Right ventricle myocardium superior (tissue), 1 donor: ENCODE measurements around the gene GSTM3. TPM values are rescaled to one million over a fixed set of nuclear protein-coding genes. Genes with fewer than 3 reads are reported as not detected.
"Not testable (repeated sequence)": the region's sequence is repeated elsewhere in the genome, so short reads cannot be mapped to it uniquely, and the experiment has no call there.

Experiments used
- ATAC-seq: fragments of 200-7000 bp; cut with Tn5 transposase; one replicate; pipeline ENCODE4 v1.9.1; 2020; ENCODE audit warnings: mild to moderate bottlenecking; ENCODE audit not compliant: poor library complexity
- DNase-seq: peaks from one replicate; pipeline ENCODE4 v3.0.0-alpha.2; 2020
- intact Hi-C: fragments of 100-400 bp; cut with DNase I; formaldehyde crosslinking; loops from one replicate; pipeline ENCODE4 v1.11.2; 2022
- total RNA-seq: library from RNA; stranded (reverse); fragmentation: NEBNext Ultra II Directional; extraction: Animal tissue kit (Norgen Biotek cat#: 25700); gene quantifications from one replicate; pipeline ENCODE4 v1.2.1, GENCODE V29; 2021
- donor health status: DM: no; HTN: yes; CAD: no; lungs with severe emphysema.

The GSTM3 gene
- total RNA-seq, 1 donor from 2014 or later, result 112 TPM

DNA sequence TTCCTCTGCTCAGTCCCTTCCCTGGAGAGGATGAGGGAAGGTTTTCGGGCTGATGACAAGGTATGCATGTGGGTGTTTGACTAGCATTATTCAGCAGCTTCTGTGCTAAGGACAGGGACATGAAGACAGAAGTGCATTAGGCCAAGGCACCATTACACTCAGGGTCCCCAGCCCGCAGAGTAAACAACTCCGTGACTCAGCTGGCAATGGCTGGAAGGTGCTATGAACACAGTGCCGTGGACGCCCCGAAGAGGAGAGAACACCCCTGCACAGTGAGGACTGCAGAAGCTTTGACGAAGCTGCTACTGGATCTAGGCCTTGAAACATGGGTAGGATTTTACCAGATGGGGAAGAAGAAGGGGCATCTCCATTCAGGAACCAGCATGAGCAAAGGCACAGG, 36.6 kb upstream of the GSTM3 start:
- peak; percentile 4 for DNase-seq
- intact Hi-C loops, result loop anchor here (2.0 kb wide), 1 partner anchor 207 kb away; the partner anchor contains the start of gene AHCYL1
- no peak for ATAC-seq

DNA sequence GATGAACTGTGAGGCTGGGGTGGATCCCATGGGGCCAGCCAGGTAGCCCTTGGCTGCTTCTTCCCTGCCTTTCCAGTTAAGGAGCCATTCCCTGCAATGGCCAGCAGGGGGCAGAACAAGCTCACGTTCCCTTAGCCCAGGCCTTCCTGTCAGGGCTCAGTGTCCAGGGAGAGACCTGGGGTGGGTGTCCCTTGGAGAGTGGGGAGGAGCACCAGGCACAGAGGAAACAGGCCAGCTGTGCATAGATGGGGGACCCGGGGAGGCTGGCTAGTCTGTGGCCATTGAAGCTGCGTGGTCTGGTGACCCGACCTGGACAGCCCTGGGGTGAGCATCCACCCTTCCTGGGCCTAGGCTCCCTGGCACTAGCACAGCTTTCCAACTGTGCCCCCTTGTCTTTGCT, 36.1 kb upstream of the GSTM3 start:
- ATAC-seq (peak; percentile 86), DNase-seq (peak; percentile 86)
- intact Hi-C loops, result loop anchor here (2.0 kb wide), 1 partner anchor 208 kb away; the partner anchor contains the start of gene AHCYL1

DNA sequence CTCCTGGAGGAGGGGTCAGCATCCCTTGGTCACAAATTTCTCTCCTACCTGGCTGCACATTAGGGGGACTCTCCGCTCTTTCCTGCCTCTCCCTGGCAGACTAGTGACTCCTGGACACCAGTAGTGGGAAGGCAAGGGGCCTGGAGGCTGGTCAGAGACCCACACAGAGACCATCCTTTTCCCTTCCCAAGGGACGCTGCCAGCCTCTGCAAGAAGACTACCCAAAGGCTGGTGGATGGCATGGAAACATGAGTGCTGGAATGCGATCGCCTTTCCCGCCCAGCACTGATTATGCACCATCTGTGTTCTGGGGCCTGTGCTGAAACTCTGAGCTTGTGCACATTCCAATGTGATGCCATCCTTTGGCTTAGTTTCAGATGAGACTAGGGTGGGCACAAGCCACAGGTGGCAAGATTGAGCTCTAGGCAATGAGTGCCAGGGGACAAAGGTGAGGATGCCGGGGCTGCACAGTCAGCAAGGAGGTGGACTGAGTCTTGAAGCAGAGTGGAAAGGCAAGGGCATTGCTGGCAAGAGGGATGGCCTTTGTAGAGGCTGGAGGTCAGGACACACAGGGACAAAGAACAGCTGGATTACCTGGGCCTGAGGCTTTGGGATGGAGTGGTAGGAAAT, 35.5 kb upstream of the GSTM3 start:
- ATAC-seq (no peak), DNase-seq (no peak)
- intact Hi-C loops, result loop anchor here (2.0 kb wide), 1 partner anchor 208 kb away; the partner anchor contains the start of gene AHCYL1

DNA sequence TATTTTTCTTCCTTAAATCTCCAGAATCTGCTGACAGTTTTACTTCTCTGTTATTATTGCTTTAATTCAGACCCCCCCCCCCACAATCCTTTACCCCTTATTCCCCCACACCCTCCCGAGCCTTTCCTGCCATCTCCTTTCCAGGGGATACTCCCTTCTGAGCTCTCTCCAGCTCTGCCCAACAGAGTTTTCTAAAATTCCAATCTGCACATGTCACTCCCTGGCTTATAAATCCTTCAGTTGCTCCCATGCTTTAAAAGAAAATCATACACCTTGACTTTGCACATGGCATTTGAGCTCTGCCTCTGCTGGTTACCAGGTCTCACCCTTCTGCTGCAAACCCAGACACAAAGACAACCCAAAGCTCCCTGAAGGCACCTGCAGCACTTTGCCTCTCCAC, 34.6 kb upstream of the GSTM3 start:
- intact Hi-C loops, result no loop called here
- no peak for DNase-seq

DNA sequence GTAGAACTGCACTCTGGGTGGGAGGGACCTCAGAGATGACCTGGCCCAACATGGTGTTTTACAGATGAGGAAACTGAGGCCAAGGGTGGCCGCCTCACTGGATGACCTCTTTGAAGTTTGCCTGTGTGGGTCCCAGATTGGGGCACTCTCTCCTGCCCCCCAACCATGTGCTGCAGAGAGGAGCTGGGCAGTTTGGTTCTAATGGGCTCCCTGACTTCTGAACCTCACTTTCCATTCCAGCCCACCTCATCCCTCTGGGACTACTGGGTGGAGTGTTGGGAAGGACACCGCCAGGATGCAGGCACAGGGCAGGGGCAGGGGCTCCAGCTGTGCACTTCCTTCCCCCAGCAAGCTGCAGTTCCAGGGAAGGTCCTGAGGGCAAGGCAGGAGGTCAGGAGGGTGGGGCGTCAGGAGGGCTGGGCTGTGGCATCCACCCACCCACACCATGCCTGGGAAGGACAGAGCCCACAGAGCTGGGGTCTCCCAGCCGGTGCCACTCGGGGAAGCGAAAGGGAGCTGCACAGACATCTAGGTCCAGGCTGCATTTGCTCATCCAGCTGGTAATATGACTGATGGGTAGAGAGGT, 33.2 kb upstream of the GSTM3 start:
- intact Hi-C loops, result loop anchor here (1.0 to 2.0 kb wide), 2 partner anchors 134 to 227 kb away; no protein-coding TSS in a partner anchor
- ATAC-seq, result no peak
- peak; percentile 34 for DNase-seq

More for the DNA sequence above, 34.6 kb upstream of the GSTM3 start:
- ATAC-seq, result no peak

DNA sequence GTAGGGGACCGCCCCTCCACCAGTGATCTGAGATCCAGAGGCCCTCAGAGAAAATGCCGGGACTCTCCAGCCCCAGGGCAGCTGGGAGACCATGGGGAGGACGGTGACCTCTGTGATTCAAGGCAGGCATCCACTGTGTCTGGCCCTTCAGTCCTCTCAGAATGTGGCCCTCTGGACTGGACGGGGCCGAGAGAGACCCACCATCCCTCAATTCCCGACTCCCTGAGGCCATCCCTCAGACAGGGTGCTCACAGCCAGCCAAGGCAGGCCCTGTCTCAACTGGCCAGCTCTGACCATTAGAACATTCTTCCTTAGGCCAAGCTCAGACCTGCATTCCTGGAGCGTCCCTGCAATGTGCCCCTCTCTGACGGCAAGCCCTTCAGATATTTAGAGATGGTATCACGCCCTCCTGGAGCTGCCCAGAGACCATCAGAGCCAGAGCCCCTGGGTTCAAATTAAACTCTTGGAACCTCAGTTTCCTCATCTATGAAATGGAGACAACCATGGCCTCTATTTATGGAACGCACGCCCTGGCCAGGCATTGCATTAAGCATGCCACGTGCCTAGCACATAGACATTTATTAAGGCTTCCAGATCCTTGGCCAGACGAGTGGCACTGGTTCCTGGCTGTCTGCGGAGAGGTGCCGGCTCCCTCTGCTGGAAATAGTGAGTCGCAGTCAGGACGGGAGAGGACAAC, 32.5 kb upstream of the GSTM3 start:
- intact Hi-C loops, result loop anchor here (1.0 to 2.0 kb wide), 2 partner anchors 133 to 227 kb away; no protein-coding TSS in a partner anchor
- DNase-seq, result peak; percentile 88

DNA sequence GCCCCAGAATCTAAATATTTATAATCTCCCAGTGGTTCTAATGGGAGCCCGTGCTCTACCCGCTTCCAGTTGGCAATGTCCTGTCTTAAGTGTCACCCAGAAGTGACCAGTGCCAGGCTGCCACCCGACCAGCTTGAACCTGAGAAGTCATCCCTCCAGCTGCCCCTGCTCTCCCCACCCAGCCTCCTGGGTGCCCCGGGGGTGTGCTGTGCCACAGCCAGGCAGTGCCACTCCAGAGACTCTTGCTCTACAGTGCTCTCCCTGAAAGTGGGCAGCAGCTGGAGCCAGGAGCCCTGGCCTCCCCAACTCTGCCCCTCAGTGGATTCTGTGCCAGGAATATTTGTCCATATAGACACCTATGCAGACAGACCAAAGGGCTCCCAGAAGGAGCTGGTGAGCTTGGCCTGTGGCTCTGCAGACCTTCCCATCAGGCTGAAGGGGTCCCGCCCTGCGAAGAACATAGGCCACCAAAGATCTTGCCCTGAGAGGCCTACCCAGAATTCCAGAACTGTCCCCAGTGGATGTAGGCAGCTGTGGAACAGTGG, 31.9 kb upstream of the GSTM3 start:
- ATAC-seq (no peak), DNase-seq (peak; percentile 27)

More for the DNA sequence above, 32.5 kb upstream of the GSTM3 start:
- ATAC-seq, result peak; percentile 90

DNA sequence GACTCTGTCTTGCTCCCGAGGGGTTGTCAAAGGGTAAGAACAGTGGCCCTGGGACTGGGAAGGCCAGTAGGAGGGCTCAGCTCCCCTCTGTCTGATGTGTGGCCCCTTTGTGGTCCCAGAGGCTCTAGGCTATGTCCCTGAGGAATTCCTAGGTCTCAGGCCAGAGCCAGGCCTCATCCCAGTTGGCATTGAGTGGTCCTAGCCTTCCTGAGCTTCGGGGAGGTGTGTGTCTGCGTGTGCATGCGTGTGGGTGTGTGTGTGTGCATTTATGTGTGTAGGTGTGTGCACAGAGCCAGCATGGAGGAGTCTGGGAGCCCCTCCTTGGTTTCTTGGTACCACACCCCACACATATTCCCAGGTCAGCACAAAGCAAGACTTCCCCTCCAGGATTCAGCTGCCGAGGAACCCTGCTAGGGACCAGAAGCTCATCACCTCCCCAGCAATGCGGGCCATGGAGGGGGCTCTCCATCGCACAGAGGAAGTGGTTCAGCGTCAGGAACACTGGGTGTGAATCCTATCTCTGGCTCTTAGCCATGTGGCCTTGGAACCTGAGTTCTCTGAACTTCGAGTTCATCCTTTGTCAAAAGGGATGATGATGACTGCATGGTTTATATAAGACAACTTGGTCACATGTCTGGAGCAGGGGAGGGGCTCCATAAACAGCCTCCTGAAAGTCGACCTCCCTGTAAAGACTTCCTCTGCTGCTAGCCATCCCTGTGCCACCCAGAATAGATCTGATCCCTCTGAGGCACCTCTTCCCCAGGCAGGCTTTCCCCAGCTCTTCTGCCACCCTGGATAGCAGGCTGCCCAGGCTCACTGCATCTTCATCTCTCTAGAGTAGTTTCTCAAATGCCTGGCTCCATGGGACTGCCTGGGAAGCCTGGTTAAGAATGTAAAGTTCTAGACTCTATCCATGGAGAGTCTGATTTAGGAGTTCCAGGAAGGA, 31.1 kb upstream of the GSTM3 start:
- intact Hi-C loops, result loop anchor here (2.0 kb wide), 1 partner anchor 225 kb away; no protein-coding TSS in a partner anchor
- ATAC-seq (no peak), DNase-seq (peak; percentile 19)

More for the DNA sequence above, 31.9 kb upstream of the GSTM3 start:
- intact Hi-C loops, result loop anchor here (1.0 to 2.0 kb wide), 2 partner anchors 132 to 226 kb away; no protein-coding TSS in a partner anchor

DNA sequence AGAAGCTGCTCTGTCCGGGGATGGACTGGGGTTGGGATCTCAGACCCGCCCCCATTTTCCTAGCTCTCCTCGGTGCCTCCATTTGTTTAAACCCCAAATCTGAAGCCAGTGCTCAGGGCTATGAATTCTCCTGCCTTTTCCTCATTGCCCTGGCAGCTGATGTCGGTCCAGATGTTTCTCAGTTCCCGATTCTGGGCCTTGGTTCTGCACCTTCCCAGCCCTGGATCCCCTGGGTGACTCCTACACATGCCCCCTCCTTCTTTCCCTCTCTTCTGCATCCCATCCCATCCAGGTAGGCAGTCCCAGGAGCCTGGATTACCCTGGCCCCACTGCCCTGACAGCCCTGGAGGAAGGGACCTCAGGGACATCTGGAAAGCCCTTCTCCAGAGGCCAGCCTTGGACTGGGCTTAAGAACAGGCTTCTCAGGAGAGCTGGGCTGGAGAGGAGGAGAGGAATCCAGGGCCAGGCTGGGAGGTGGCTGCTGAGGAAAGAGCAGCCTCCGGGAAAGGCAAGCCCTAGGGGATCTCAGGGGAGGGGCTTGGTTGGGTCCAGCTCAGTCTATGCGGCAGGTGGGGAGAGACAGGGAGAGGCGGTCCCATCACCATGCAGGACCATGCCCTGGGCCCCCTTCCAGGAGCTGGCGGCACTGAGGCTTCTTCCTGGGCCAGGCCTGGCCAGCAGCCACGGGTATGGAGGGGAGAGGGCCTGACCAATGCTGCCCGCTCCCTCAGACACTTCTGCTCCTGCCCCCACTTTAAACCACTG, 29.7 kb upstream of the GSTM3 start:
- ATAC-seq (peak; percentile 33), DNase-seq (peak; percentile 59)
- intact Hi-C loops, result no loop called here

DNA sequence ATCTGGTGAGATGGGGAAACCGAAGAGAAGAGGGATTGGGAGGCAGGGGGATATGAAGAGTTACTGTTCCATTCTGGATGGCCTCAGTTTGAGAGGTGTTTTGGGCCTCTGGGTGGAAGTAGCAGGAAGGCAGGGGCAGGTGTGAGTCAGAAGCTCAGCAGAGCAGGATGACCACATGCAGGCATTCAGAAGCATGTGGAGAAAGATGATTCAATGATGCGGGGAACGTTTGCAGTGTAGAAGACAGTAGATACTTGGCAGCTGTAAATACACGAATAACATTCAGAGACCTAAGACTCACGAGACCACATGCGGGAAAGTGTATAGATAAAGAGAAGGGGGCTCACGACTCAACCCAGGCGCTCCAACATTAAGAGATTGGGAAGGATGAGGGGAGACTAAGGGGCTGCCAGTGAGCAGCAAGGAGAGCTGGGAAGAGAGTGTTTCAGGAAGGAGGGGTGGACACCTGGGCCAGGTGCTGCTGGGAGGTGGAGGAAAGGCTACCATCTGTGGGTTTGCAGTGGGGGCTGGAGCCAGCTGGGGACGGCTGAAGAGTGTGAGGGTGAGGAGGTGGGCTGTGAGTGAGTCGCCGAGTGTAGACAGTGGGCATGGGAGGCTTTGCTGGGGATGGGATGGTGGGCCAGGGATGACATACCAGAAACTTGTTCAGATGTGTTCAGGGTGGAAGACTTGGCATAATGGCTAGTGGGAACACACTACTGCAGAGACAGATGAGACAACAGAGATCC, 28.7 kb upstream of the GSTM3 start:
- ATAC-seq (no peak), DNase-seq (peak; percentile 16)
- intact Hi-C loops, result loop anchor here (5.0 to 10.0 kb wide), 2 partner anchors 55 to 102 kb away; partner anchors contain the start of genes GSTM2 and GSTM5

DNA sequence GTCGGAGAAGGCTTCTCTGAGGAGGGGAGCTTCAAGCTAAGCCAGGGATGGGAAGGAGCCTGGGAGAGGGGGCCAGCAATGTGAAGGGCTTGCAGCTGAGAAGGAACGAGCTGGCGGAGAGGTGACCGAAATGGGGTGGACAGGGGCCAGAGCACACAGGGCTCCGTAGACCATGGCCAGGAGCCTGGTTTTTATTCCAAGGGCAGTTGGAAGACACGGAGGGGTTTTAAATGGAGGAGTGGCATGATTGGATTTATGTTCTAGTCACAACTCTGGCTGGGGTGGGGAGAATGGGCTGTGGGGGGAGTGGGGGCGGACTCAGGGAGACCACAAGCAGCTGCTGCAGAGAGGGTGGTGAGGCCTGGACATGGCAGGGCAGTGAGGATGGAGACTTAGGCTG, 28.0 kb upstream of the GSTM3 start:
- ATAC-seq (no peak), DNase-seq (peak; percentile 36)
- intact Hi-C loops, result loop anchor here (5.0 to 10.0 kb wide), 2 partner anchors 54 to 102 kb away; partner anchors contain the start of genes GSTM2 and GSTM5

DNA sequence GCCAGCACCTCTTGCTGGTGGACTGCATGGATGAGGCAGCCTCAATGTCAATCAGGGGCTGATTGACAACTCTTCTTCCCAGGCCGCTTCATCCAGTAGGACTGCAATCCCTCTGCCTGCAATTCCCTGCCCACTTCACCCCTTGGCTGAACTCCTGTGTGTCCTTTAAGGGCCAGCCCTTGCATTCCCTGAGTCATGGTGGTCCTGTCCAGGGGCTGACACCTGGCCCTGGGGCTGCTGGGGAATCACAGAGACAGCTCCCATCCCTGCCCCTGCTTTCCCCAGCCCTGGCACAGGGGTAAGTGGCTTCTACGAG, 27.5 kb upstream of the GSTM3 start:
- ATAC-seq (no peak), DNase-seq (peak; percentile 10)
- intact Hi-C loops, result loop anchor here (5.0 to 10.0 kb wide), 2 partner anchors 53 to 101 kb away; partner anchors contain the start of genes GSTM2 and GSTM5

DNA sequence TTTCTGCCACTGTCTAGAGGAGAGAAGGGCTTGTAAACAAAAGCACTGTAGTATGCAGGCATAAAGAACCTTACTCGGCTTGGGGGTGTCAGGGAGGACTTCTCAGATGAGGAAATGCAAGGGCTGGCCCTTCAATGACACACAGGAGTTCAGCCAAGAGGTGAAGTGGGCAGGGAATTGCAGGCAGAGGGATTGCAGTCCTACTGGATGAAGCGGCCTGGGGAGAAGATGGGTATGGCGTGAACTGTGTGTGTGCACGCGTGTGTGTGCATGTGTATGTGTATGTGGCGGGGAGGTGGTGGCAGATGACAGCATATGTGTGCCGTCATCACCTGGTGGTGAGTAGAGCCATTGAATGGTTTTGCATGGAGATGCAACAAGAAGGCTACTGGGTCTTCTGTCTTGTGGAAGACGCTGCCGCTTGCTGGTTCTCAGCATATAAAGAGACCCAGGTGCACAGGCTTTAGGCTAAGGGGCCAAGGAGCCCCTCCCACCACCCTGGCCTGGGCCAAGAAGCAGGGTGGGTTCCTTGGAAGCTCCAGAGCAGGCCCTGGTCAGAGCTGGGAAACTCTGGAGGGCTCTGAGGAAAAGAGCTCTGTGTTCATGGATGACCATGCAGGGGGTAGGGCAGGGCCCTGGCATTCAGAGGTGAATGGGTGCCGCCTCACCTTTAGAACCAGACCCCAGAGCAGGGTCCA, 26.9 kb upstream of the GSTM3 start:
- DNase-seq (peak; percentile 17), ATAC-seq (no peak)
- intact Hi-C loops, result loop anchor here (5.0 to 10.0 kb wide), 2 partner anchors 53 to 100 kb away; partner anchors contain the start of genes GSTM2 and GSTM5

DNA sequence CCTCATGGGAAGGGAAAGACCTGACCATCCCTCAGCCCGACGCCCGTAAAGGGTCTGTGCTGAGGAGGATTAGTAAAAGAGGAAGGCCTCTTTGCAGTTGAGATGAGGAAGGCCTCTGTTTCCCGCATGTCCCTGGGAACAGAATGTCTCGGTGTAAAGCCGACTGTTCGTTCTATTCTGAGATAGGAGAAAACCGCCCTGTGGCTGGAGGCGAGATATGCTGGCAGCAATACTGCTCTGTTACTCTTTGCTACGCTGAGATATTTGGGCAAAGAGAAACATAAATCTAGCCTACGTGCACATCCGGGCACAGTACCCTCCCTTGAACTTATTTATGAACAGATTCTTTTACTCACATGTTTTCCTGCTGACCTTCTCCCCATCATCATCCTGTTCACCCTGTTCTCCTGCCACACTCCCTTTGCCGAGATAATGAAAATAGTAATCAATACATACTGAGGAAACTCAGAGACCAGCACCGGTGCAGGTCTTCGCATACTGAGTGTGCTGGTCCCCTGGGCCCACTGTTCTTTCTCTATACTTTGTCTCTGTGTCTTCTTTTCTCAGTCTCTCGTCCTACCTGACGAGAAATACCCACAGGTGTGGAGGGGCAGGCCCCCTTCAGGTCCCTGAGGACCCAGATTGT, 26.3 kb upstream of the GSTM3 start:
- intact Hi-C loops, result loop anchor here (5.0 to 10.0 kb wide), 2 partner anchors 52 to 100 kb away; partner anchors contain the start of genes GSTM2 and GSTM5
- peak; percentile 24 for DNase-seq
- not testable (repeated sequence) for ATAC-seq

DNA sequence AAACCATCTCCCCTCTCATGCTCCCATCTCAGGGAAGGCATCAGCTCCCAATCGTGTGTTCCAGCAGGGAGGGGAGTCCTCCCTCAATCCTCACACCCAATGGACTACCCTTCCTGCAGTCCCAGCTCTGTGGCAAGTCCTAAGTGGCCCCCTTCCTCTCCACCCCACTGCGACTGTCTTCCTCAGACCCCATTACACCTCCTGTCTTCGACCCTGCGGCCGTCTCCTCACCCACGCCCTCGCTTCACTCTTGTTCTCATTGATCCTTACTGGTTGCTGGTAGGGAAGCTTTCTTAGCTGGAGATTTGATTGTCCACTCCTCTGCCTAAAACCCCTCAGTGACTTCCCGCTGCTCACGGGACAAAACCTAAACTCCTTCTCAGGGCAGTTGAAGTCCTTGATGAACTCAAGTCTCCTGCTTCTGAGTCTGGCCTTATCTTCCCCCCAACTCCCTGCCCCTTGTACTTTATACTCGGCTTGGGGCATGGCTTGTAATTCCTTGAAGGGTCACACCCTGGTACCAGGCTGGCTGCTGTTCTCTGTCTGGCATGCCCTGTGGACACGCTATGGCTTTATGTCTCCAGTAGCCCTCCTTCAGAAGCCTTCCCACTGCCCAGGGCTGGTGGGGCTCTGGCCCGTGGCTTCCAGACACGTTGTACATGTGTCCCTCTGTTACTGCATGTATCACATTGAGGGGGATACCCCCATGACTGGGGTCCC, 25.2 kb upstream of the GSTM3 start:
- peak; percentile 19 for ATAC-seq
- peak; percentile 25 for DNase-seq
- intact Hi-C loops, result loop anchor here (5.0 to 10.0 kb wide), 2 partner anchors 51 to 99 kb away; partner anchors contain the start of genes GSTM2 and GSTM5
